ENCODE results near the gene ORMDL3. TPM values are rescaled to one million over a fixed set of nuclear protein-coding genes. Genes with fewer than 3 reads are reported as not detected.

ORMDL3 gene
- total RNA-seq, 3 donors from 2014 or later: 56.8 to 62.0 (median 58.3) TPM

DNA sequence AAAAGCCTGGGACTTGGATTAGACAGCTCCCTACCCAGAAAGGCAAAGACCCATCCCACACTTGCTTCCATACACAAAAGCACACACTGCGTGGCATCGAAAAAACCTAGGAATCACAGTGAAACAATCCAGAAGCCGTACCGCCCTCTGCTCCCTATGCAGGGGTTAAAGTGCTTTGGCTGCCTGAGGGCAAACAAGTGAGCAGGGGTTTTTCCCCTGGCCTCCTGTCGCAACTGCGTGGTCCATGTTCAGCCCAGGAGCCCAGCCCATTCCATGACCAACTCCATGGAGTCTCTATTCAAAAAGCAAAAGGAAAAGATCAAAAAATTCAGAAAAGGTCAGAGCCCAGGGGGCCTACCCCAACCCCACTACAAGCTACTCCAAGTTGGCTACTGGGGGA lies 5.4 kb downstream of the ORMDL3 start:
- H3K4me1 ChIP-seq (ENCODE audit: low read depth): peaks cover 20% of the 10 kb centered on the region
- TF ChIP-seq, protein P1, sequence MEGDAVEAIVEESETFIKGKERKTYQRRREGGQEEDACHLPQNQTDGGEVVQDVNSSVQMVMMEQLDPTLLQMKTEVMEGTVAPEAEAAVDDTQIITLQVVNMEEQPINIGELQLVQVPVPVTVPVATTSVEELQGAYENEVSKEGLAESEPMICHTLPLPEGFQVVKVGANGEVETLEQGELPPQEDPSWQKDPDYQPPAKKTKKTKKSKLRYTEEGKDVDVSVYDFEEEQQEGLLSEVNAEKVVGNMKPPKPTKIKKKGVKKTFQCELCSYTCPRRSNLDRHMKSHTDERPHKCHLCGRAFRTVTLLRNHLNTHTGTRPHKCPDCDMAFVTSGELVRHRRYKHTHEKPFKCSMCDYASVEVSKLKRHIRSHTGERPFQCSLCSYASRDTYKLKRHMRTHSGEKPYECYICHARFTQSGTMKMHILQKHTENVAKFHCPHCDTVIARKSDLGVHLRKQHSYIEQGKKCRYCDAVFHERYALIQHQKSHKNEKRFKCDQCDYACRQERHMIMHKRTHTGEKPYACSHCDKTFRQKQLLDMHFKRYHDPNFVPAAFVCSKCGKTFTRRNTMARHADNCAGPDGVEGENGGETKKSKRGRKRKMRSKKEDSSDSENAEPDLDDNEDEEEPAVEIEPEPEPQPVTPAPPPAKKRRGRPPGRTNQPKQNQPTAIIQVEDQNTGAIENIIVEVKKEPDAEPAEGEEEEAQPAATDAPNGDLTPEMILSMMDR (IDR thresholded peaks at IDR 0.05): no peak
- intact Hi-C loops (cut with DNase I, micrococcal nuclease): no loop called here
- no peaks in the 10 kb centered on the region for H3K9me3 ChIP-seq
- no peak overlapping the region for H3K4me3 ChIP-seq
- H3K36me3 ChIP-seq (ENCODE audit: low read depth): peaks cover 3% of the 10 kb centered on the region
- DNase-seq (no peak), ATAC-seq (no peak)

DNA sequence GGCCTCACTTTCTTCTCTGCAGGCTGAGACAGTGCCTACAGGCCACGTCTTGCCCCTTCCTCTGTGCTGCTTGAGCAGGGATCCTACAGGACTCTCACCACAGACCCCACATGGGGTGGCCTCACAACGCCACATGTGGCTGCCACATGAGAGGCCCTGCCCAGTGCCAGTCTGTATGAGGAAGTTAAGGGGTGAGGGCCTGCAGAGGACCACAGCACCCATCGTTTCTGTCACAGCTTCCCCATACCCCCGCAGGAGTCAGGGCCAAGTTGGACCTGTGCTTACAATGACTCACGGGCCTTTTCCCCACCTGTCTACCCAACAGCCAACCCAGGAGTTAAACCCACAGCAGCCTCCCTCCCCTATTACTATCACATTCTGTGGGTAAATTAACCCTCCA lies 6.1 kb downstream of the ORMDL3 start:
- peaks cover 20% of the 10 kb centered on the region for H3K4me1 ChIP-seq (ENCODE audit: low read depth)
- no peak for DNase-seq
- H3K9me3 ChIP-seq: no peaks in the 10 kb centered on the region
- intact Hi-C loops (cut with DNase I, micrococcal nuclease): no loop called here
- H3K36me3 ChIP-seq (ENCODE audit: low read depth): peaks cover 7% of the 10 kb centered on the region
- no peak for ATAC-seq
- H3K4me3 ChIP-seq: no peak overlapping the region
- TF ChIP-seq, protein P1 (IDR thresholded peaks at IDR 0.05): no peak

DNA sequence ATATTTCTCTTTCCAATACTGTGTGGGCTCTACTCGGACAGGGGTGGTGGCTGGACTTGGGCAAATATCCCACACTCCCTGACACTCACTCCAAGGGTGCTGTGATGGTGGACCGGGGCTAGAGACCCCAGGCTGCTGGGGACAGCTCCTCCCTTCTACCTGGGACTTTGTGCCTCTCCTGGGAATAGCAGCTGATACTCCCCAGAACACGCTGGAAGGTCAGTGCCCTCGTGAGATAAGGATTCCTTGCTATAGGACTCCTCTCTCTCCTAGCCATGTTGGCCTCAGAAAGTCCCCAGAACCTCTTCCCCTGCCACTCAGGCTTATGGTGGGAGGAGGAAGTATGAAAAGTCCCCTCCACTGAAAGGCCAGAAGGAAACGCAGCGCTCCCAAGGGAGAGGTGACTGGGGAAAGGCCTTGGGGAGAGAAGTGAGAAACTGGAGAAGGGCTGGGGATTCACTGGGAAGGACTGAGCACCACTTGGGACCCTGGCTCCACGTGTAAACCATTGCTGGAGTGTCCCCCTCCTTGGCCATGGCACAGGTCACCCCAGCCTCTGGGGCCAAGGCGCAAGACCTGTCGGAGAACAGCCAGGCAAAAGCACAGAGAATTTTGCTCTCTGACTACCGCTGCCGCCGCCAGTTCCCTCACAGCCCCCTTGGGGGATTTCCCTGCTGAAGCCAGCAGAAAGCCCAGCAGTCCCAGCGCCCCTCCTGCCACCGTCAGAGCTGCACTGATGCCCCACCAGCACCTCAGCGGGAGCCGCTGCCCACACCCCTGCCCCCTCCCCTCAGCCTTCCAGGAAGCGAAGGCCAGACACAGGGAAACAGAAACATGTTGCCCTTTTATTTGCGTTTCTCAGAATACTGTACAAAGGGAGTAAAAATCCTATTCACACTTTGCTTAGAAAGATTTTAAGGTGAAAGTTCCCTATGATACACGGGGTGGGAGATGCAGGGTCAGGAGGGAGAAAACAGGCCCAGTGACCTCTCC lies 6.9 kb downstream of the ORMDL3 start:
- ATAC-seq (no peak), DNase-seq (peak in 1 of 3 donors; percentile 55)

DNA sequence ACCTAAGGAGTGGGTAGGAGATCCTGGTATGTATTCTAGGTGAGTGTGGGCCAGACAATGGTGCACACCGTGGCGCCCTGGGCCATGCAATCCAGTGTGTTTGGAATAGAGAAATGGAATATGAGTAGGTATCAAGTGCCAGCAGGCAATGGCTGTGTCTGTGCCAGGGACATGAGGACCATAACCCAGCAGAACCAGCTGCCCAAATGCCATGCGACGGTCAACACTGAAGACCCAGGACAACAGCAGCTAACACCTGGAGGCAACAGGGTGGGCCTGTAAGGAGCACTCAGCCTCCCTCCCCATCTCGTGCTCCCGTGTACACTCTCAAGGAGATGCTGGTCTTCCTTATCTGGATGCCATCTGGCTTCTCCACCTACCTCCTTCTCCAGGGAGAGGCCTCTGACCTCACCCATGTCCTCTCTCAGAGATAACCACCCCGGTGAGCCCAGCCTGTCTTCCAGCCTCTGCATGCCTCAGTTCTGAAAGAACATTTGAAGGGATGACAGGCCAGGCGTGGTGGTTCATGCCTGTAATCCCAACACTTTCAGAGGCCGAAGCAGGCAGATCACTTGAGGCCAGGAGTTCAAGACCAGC lies 8.2 kb downstream of the ORMDL3 start:
- H3K36me3 ChIP-seq (ENCODE audit: low read depth): peaks cover 7% of the 10 kb centered on the region
- H3K9me3 ChIP-seq: no peaks in the 10 kb centered on the region
- H3K4me1 ChIP-seq (ENCODE audit: low read depth): peaks cover 11% of the 10 kb centered on the region
- intact Hi-C loops (cut with DNase I, micrococcal nuclease): no loop called here
- H3K4me3 ChIP-seq: no peak overlapping the region
- no peak for DNase-seq
- TF ChIP-seq, protein P1 (IDR thresholded peaks at IDR 0.05): no peak
- peak; percentile 13 for ATAC-seq

More for the DNA sequence above, 6.9 kb downstream of the ORMDL3 start:
- TF ChIP-seq, protein P1 (IDR thresholded peaks at IDR 0.05): no peak
- intact Hi-C loops (cut with DNase I, micrococcal nuclease): no loop called here
- Histone ChIP-seq H3K4me3 (no peak overlapping the region), H3K9me3 (no peaks in the 10 kb centered on the region), H3K36me3 (ENCODE audit: low read depth) (peaks cover 7% of the 10 kb centered on the region), H3K4me1 (ENCODE audit: low read depth) (peaks cover 12% of the 10 kb centered on the region)

DNA sequence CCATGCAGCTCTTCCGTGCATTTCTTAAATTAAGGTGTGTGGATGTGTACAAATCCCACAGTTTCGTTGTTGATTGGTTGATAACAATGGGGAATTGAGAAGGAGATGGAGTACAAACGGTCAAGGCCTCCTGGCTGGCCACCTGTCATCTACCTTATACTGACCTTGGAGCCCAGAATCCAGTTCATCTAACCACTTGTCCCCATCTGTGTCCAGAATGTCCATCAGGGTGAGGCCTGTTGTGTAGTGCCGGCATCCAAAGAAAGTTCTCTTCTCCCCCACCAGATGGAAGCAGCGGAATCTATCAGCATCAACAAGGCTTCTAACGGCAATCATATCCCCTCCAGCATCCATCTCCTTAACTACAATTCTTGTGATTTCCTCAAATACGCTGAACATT lies 10.5 kb downstream of the ORMDL3 start:
- intact Hi-C loops (cut with DNase I, micrococcal nuclease): no loop called here
- Histone ChIP-seq H3K4me1 (ENCODE audit: low read depth) (peaks cover 11% of the 10 kb centered on the region), H3K4me3 (no peak overlapping the region), H3K9me3 (no peaks in the 10 kb centered on the region), H3K36me3 (ENCODE audit: low read depth) (peaks cover 3% of the 10 kb centered on the region)
- DNase-seq (no peak), ATAC-seq (peak; percentile 24)
- TF ChIP-seq, protein P1 (IDR thresholded peaks at IDR 0.05): no peak
